ENCODE results near the gene STAB2. TPM values are rescaled to one million over a fixed set of nuclear protein-coding genes. Genes with fewer than 3 reads are reported as not detected.
A peak's percentile ranks its signal among the peaks of the same experiment; 100 is the strongest.
"Not testable (repeated sequence)": the region's sequence is repeated elsewhere in the genome, so short reads cannot be mapped to it uniquely, and the experiment has no call there.

Gene STAB2
- polyA plus RNA-seq, 1 donor: 6.6 TPM

DNA sequence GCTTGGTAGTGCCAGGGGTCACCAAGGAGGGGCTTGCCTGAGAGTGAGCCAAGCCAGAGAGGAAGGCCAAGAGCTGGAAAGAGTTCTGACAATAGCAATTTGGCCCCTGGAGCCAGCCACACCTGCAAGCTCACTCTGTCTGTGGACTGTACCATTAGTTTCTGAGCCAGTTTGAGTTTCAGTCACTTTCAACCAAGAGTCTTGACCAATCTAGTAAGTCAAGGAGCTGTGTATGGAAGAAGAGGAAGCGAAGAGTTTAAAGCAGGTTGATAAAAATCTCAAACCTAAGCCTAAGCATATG is 215.5 kb downstream of the STAB2 start:
- no peak overlapping the region for H3K27ac ChIP-seq (ENCODE audit: low read length)
- H3K4me1 ChIP-seq (ENCODE audit: control insufficient read depth, insufficient read depth, low read length): peaks cover 22% of the 10 kb centered on the region
- WGBS (ENCODE audit: insufficient coverage, low lambda C conversion rate): 100% methylated on average over 1 of the region's 1 CpG
- peaks cover 4% of the 10 kb centered on the region for H3K36me3 ChIP-seq (ENCODE audit: control insufficient read depth, insufficient read depth, low read length)
- H3K9me3 ChIP-seq (ENCODE audit: control insufficient read depth, low read depth, low read length): no peaks in the 10 kb centered on the region
- no peak for DNase-seq
- no peaks in the 10 kb centered on the region for H3K27me3 ChIP-seq (ENCODE audit: control insufficient read depth, insufficient read depth, low read length)
- no peak overlapping the region for H3K4me3 ChIP-seq (ENCODE audit: low read length)

- no peaks in the 10 kb centered on the region for H3K9me3 ChIP-seq (ENCODE audit: control insufficient read depth, low read depth, low read length)
- H3K27ac ChIP-seq (ENCODE audit: low read length): no peak overlapping the region
- H3K4me3 ChIP-seq (ENCODE audit: low read length): no peak overlapping the region
- WGBS (ENCODE audit: insufficient coverage, low lambda C conversion rate): no CpG with 5 or more reads among the region's 1 CpG
- no peaks in the 10 kb centered on the region for H3K27me3 ChIP-seq (ENCODE audit: control insufficient read depth, insufficient read depth, low read length)
- no peak for DNase-seq
- H3K4me1 ChIP-seq (ENCODE audit: control insufficient read depth, insufficient read depth, low read length): peaks cover 22% of the 10 kb centered on the region
- H3K36me3 ChIP-seq (ENCODE audit: control insufficient read depth, insufficient read depth, low read length): peaks cover 4% of the 10 kb centered on the region
Measured at GRCh38 chr12:103803847-103804246, 216.8 kb downstream of the STAB2 start.

- Histone ChIP-seq H3K27me3 (ENCODE audit: control insufficient read depth, insufficient read depth, low read length) (no peaks in the 10 kb centered on the region), H3K36me3 (ENCODE audit: control insufficient read depth, insufficient read depth, low read length) (peaks cover 4% of the 10 kb centered on the region), H3K9me3 (ENCODE audit: control insufficient read depth, low read depth, low read length) (no peaks in the 10 kb centered on the region), H3K4me3 (ENCODE audit: low read length) (no peak overlapping the region), H3K4me1 (ENCODE audit: control insufficient read depth, insufficient read depth, low read length) (peaks cover 3% of the 10 kb centered on the region), H3K27ac (ENCODE audit: low read length) (no peak overlapping the region)
- WGBS (ENCODE audit: insufficient coverage, low lambda C conversion rate): no CpG with 5 or more reads among the region's 5 CpGs
- no peak for DNase-seq
Measured at GRCh38 chr12:103805655-103806360, 218.7 kb downstream of the STAB2 start.

DNA sequence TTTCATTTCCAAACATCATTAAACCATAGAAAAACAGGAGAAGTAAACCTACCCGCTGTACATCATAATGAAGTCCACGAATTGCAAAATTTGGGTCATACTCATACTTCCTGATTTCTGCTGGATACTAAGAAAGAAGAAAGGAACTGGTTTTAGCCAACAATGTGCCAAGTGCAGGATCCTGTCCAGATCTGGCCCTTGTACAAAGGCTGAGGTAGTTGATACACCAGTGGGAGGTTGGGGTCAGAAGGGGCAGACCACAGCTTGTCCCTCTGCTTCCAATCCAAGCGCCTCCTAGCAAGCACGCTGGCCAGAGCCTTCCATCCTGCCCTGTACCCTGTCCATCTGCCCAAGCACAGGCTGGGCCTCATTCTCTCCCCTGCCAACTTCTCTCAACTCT is 219.7 kb downstream of the STAB2 start:
- no CpG with 5 or more reads among the region's 4 CpGs for WGBS (ENCODE audit: insufficient coverage, low lambda C conversion rate)
- Histone ChIP-seq H3K27ac (ENCODE audit: low read length) (no peak overlapping the region), H3K4me1 (ENCODE audit: control insufficient read depth, insufficient read depth, low read length) (no peaks in the 10 kb centered on the region)

DNA sequence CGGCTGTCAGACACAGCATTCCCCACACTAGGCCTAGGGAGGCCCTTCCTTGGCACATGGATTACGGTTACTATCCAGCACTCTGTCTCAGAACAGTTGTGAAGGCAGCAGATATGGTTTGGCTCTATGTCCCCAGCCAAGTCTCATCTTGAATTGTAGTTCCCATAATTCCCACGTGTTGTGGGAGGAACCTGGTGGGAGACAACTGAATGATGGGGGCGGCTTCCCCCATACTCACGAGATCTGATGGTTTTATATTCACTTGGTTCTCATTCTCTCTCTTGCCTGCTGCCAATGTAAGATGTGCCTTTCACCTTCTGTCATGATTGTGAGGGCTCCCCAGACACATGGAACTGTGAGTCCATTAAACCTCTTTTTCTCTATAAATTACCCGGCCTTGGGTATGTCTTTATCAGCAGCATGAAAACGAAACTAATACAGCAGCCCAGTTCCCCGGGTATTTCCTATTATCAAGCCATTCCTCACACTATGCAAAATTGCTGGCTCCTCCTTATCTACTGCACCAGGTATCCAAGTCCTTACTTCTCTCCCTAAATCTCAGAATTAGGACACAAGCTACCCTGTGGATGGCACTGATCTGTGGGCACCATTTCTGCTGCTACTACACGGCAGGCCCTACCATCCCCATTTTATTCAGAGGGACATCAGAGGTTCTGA is 220.6 kb downstream of the STAB2 start:
- no peak for DNase-seq
- Histone ChIP-seq H3K36me3 (ENCODE audit: control insufficient read depth, insufficient read depth, low read length) (peaks cover 2% of the 10 kb centered on the region), H3K9me3 (ENCODE audit: control insufficient read depth, low read depth, low read length) (no peaks in the 10 kb centered on the region), H3K27ac (ENCODE audit: low read length) (no peak overlapping the region), H3K4me1 (ENCODE audit: control insufficient read depth, insufficient read depth, low read length) (no peaks in the 10 kb centered on the region), H3K27me3 (ENCODE audit: control insufficient read depth, insufficient read depth, low read length) (no peaks in the 10 kb centered on the region), H3K4me3 (ENCODE audit: low read length) (no peak overlapping the region)
- WGBS (ENCODE audit: insufficient coverage, low lambda C conversion rate): no CpG with 5 or more reads among the region's 9 CpGs

More for the DNA sequence above, 219.7 kb downstream of the STAB2 start:
- DNase-seq: no peak
- Histone ChIP-seq H3K36me3 (ENCODE audit: control insufficient read depth, insufficient read depth, low read length) (peaks cover 2% of the 10 kb centered on the region), H3K27me3 (ENCODE audit: control insufficient read depth, insufficient read depth, low read length) (no peaks in the 10 kb centered on the region), H3K4me3 (ENCODE audit: low read length) (no peak overlapping the region), H3K9me3 (ENCODE audit: control insufficient read depth, low read depth, low read length) (no peaks in the 10 kb centered on the region)

DNA sequence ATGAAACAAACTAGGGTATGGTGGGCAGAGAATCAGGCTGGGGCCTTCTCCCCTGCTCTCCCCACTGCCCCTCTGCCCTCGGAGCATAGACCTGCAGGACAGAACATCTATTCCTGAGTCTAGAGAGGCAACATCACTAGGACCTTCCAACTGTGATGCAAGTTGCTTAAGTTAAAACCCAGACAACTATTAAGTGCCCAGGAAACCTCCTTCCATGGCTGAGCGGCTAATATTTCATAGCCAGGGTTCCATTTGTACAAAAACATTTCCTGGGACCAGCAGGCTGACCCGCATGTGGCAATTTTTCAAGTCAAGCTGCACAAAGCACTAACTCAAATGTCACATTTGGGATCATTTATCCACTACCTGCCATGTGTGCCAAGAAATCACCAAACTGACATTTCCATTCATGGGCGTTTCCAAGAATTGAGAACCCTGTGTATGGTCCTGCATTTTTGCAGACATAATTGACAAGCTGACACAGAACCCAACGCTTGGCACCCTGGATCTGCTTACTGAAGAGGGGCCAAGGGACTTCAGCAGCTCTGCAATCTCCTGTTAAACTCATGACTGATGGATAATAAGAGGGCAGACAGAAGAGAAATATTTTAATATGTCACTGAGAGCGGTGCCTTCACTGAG is 221.3 kb downstream of the STAB2 start:
- no peaks in the 10 kb centered on the region for H3K27me3 ChIP-seq (ENCODE audit: control insufficient read depth, insufficient read depth, low read length)
- peaks cover 6% of the 10 kb centered on the region for H3K36me3 ChIP-seq (ENCODE audit: control insufficient read depth, insufficient read depth, low read length)
- no peaks in the 10 kb centered on the region for H3K4me1 ChIP-seq (ENCODE audit: control insufficient read depth, insufficient read depth, low read length)
- DNase-seq: no peak
- no peak overlapping the region for H3K4me3 ChIP-seq (ENCODE audit: low read length)
- no peak overlapping the region for H3K27ac ChIP-seq (ENCODE audit: low read length)
- WGBS (ENCODE audit: insufficient coverage, low lambda C conversion rate): no CpG with 5 or more reads among the region's 6 CpGs
- no peaks in the 10 kb centered on the region for H3K9me3 ChIP-seq (ENCODE audit: control insufficient read depth, low read depth, low read length)

DNA sequence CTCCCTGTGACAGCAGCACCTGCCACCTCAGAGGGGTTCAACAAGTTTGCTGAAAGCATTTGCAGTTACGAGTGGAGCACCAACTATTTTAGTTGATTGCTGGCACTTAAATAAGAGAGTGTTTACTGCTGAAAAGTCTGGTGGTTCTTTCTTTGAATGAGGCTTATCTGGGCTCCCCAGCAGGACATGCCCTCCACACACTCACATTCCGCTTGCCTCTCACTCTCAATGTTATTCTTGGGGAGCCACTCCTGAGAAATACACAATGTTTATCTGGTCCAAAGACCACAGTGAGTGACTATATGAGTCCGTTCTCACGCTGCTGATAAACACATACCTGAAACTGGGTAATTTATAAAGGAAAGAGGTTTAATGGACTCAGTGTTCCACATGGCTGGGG is 222.1 kb downstream of the STAB2 start:
- Histone ChIP-seq H3K27ac (ENCODE audit: low read length) (no peak overlapping the region), H3K36me3 (ENCODE audit: control insufficient read depth, insufficient read depth, low read length) (peaks cover 6% of the 10 kb centered on the region), H3K4me3 (ENCODE audit: low read length) (no peak overlapping the region), H3K9me3 (ENCODE audit: control insufficient read depth, low read depth, low read length) (no peaks in the 10 kb centered on the region), H3K27me3 (ENCODE audit: control insufficient read depth, insufficient read depth, low read length) (no peaks in the 10 kb centered on the region), H3K4me1 (ENCODE audit: control insufficient read depth, insufficient read depth, low read length) (no peaks in the 10 kb centered on the region)
- WGBS (ENCODE audit: insufficient coverage, low lambda C conversion rate): no CpG with 5 or more reads among the region's 4 CpGs
- peak; percentile 21 to 56 for DNase-seq

DNA sequence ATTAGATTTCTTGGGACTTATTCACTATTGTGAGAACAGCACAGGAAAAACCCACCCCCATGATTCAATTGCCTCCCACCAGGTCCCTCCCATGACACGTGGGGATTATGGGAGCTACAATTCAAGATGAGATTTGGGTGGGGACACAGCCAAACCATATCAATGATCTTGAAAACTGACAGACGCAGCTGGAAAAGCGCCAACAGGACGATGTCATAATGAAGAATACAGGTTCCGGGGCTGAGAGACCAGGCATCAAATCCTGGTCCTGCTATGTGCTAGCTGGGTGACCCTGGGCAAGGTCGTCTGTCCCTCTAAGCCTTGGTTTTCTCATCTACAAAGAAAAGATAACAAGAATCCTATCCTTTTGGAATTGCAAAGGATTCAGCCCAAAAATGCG is 222.6 kb downstream of the STAB2 start:
- not testable (repeated sequence) for H3K36me3 ChIP-seq (ENCODE audit: control insufficient read depth, insufficient read depth, low read length); H3K9me3 ChIP-seq (ENCODE audit: control insufficient read depth, low read depth, low read length); H3K27ac ChIP-seq (ENCODE audit: low read length); DNase-seq; H3K4me1 ChIP-seq (ENCODE audit: control insufficient read depth, insufficient read depth, low read length); H3K27me3 ChIP-seq (ENCODE audit: control insufficient read depth, insufficient read depth, low read length); H3K4me3 ChIP-seq (ENCODE audit: low read length)
- 100% methylated on average over 4 of the region's 7 CpGs for WGBS (ENCODE audit: insufficient coverage, low lambda C conversion rate)

DNA sequence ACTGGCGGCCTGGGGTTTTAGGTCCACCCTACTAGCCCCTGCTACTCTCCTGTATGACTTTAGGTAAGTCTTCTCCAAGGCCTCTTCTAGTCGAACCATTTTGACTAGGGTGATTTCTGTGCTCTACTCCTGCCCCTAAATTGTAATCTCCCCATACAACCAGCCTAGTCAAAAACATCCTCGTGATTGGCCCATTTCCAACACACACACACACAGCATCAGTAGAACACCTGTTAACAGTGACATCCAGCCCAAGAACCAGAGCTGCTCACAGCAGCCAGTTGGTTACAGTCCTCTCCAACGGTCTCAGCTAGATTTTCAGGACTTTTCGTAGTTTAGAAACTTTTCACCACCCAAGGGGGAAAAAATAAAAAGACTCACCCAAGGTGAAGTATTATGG is 223.0 kb downstream of the STAB2 start:
- no peaks in the 10 kb centered on the region for H3K27me3 ChIP-seq (ENCODE audit: control insufficient read depth, insufficient read depth, low read length)
- no peaks in the 10 kb centered on the region for H3K9me3 ChIP-seq (ENCODE audit: control insufficient read depth, low read depth, low read length)
- 100% methylated on average over 1 of the region's 5 CpGs for WGBS (ENCODE audit: insufficient coverage, low lambda C conversion rate)
- H3K4me1 ChIP-seq (ENCODE audit: control insufficient read depth, insufficient read depth, low read length): no peaks in the 10 kb centered on the region
- H3K4me3 ChIP-seq (ENCODE audit: low read length): no peak overlapping the region
- H3K36me3 ChIP-seq (ENCODE audit: control insufficient read depth, insufficient read depth, low read length): peaks cover 6% of the 10 kb centered on the region
- H3K27ac ChIP-seq (ENCODE audit: low read length): no peak overlapping the region
- DNase-seq: no peak

GRCh38 chr12:103811791-103812190 is 224.7 kb downstream of the STAB2 start:
- Histone ChIP-seq H3K27me3 (ENCODE audit: control insufficient read depth, insufficient read depth, low read length) (no peaks in the 10 kb centered on the region), H3K36me3 (ENCODE audit: control insufficient read depth, insufficient read depth, low read length) (peaks cover 6% of the 10 kb centered on the region), H3K4me1 (ENCODE audit: control insufficient read depth, insufficient read depth, low read length) (no peaks in the 10 kb centered on the region), H3K27ac (ENCODE audit: low read length) (no peak overlapping the region), H3K4me3 (ENCODE audit: low read length) (no peak overlapping the region), H3K9me3 (ENCODE audit: control insufficient read depth, low read depth, low read length) (no peaks in the 10 kb centered on the region)
- no peak for DNase-seq
- WGBS (ENCODE audit: insufficient coverage, low lambda C conversion rate): 98% methylated on average over 5 of the region's 6 CpGs

Measured in large intestine (tissue), 3 donors.